Transverse colon (tissue), 4 donors: ENCODE measurements around the gene AKAP1. TPM values are rescaled to one million over a fixed set of nuclear protein-coding genes. Genes with fewer than 3 reads are reported as not detected.

Experiments
- DNase-seq: peaks from one replicate; pipeline ENCODE4 v3.0.0-alpha.2; 2019
- H3K27ac ChIP-seq, 4 donors: fragments of 200-600 bp; sonication (generic); 2 replicates each; pipeline ENCODE4 v1.5.1; 2016 to 2018; ENCODE audit warnings: inconsistent platforms in 4 of 4
- H3K27me3 ChIP-seq: fragments of 200-600 bp; sonication (generic); 2 replicates; pipeline ENCODE4 v1.5.1; 2017; ENCODE audit warnings: inconsistent platforms
- H3K36me3 ChIP-seq, 4 donors: fragments of 200-600 bp; sonication (generic); 2 replicates each; pipeline ENCODE4 v1.5.1; 2017 to 2019; ENCODE audit warnings: inconsistent platforms in 4 of 4
- H3K4me1 ChIP-seq, 4 donors: fragments of 200-600 bp; sonication (generic); 2 replicates each; pipeline ENCODE4 v1.5.1; 2017 to 2020; ENCODE audit warnings: inconsistent platforms in 4 of 4
- H3K4me3 ChIP-seq, 4 donors: fragments of 200-600 bp; sonication (generic); 1 replicate in 1 of 4; 2 replicates in 3 of 4; pipeline versions ENCODE4 v1.5.1 to v1.6.1; 2017 to 2019; ENCODE audit warnings: inconsistent platforms in 4 of 4
- H3K9me3 ChIP-seq, 2 donors: fragments of 200-600 bp; sonication (generic); 2 replicates each; pipeline ENCODE4 v1.5.1; 2017 to 2019; ENCODE audit warnings: inconsistent platforms in 2 of 2
- CTCF ChIP-seq, 5 experiments: fragments of 200-600 bp in 3 of 5; fragments of 450-650 bp in 2 of 5; sonication (generic) in 3 of 5; IDR thresholded peaks; 1 replicate in 2 of 5; 2 replicates in 3 of 5; pipeline ENCODE4 v1.5.1; 2016 to 2017; ENCODE audit warnings: antibody characterized with exemption in 5 of 5, inconsistent platforms in 3 of 5, mild to moderate bottlenecking in 2 of 5, moderate library complexity in 1 of 5
- EP300 ChIP-seq: sonication (generic); formaldehyde crosslinking; IDR thresholded peaks from one replicate; pipeline ENCODE4 v1.6.1; 2017; ENCODE audit warnings: antibody characterized with exemption, low read depth
- POLR2A ChIP-seq: fragments of 450-650 bp; IDR thresholded peaks from one replicate; pipeline ENCODE4 v1.6.1; 2016; ENCODE audit warnings: antibody characterized with exemption, mild to moderate bottlenecking, moderate library complexity
- POLR2AphosphoS5 ChIP-seq, 3 donors: sonication (generic); formaldehyde crosslinking; IDR thresholded peaks; one replicate each; pipeline ENCODE4 v1.6.1; 2016; ENCODE audit warnings: antibody characterized with exemption in 3 of 3
- WGBS, 2 donors: methylation state at CpG; one replicate each; pipeline ENCODE4 v1.1.5; 2018; ENCODE audit warnings: low coverage in 1 of 2; 5-methylcytosine and 5-hydroxymethylcytosine counted together
- in situ Hi-C, 4 donors: fragments of 200-750 bp; cut with MboI; loops; one replicate each; pipeline versions ENCODE4 v1.15.0 to v1.15.1; 2017; ENCODE audit warnings: low sequenced_read_pairs in 3 of 4, low pct_ligation_motif_present in 1 of 4, low pct_unique_long_range_greater_than_20kb in 1 of 4
- intact Hi-C: fragments of 100-400 bp; cut with DNase I; formaldehyde crosslinking; loops from one replicate; pipeline ENCODE4 v1.15.1; 2023; ENCODE audit warnings: low total_unique reads
- total RNA-seq, 4 donors: library from RNA; depleted of rRNA; stranded (reverse); fragments of >200 nt; gene quantifications; one replicate each; pipeline ENCODE4 v1.1.0, GENCODE V29; 2016

The AKAP1 gene
- total RNA-seq, 4 donors from 2014 or later, result 137 to 193 (median 171) TPM

- no peaks in the 10 kb centered on the region for H3K36me3 ChIP-seq
These were observed 54.0 kb downstream of the AKAP1 start for GRCh38 chr17:57138956-57139576.

GRCh38 chr17:57140316-57140715 is 55.3 kb downstream of the AKAP1 start:
- no peaks in the 10 kb centered on the region for H3K9me3 ChIP-seq
- no peaks in the 10 kb centered on the region for H3K36me3 ChIP-seq
- 67 to 70% methylated on average over 5 to 8 of the region's 8 CpGs for WGBS, 2 donors
- H3K27me3 ChIP-seq, result no peaks in the 10 kb centered on the region
- H3K4me3 ChIP-seq, result no peak overlapping the region
- TF ChIP-seq POLR2A, result no peak
- TF ChIP-seq CTCF (IDR thresholded peaks at IDR 0.05), result no peak
- TF ChIP-seq EP300, result no peak
- no peak for TF ChIP-seq POLR2AphosphoS5 (IDR thresholded peaks at IDR 0.05)
- in situ Hi-C loops, result loop anchor here in 2 of 4 donors (25.0 kb wide), 2 partner anchors 597 to 972 kb away; partner anchors contain the start of gene CCDC182 (in 2 of the 2)
- intact Hi-C loops, result no loop called here
- H3K27ac ChIP-seq, result no peak overlapping the region
- DNase-seq, result no peak
- H3K4me1 ChIP-seq, result no peaks in the 10 kb centered on the region

More at GRCh38 chr17:57138956-57139576, 54.0 kb downstream of the AKAP1 start:
- Histone ChIP-seq H3K4me3 (no peak overlapping the region), H3K27me3 (no peaks in the 10 kb centered on the region), H3K9me3 (no peaks in the 10 kb centered on the region), H3K4me1 (no peaks in the 10 kb centered on the region), H3K27ac (no peak overlapping the region)
- no peak for TF ChIP-seq EP300
- TF ChIP-seq CTCF (IDR thresholded peaks at IDR 0.05), result no peak
- no peak for TF ChIP-seq POLR2AphosphoS5 (IDR thresholded peaks at IDR 0.05)
- no peak for TF ChIP-seq POLR2A
- 74 to 79% methylated on average over 6 of the region's 6 CpGs for WGBS, 2 donors
- in situ Hi-C loops (loop anchor here in 2 of 4 donors (25.0 kb wide), 2 partner anchors 598 to 973 kb away; partner anchors contain the start of gene CCDC182 (in 2 of the 2)), intact Hi-C loops (loop anchor here (10.0 kb wide), 2 partner anchors 606 to 696 kb away; partner anchors contain the start of gene CCDC182)
- no peak for DNase-seq

- TF ChIP-seq POLR2A (no peak), EP300 (no peak), CTCF (IDR thresholded peaks at IDR 0.05) (no peak), POLR2AphosphoS5 (IDR thresholded peaks at IDR 0.05) (no peak)
- intact Hi-C loops, result no loop called here
- Histone ChIP-seq H3K4me3 (no peak overlapping the region), H3K36me3 (no peaks in the 10 kb centered on the region), H3K27ac (no peak overlapping the region), H3K4me1 (no peaks in the 10 kb centered on the region), H3K9me3 (no peaks in the 10 kb centered on the region), H3K27me3 (no peaks in the 10 kb centered on the region)
- no peak for DNase-seq
- in situ Hi-C loops, result loop anchor here in 2 of 4 donors (25.0 kb wide), 2 partner anchors 594 to 969 kb away; partner anchors contain the start of gene CCDC182 (in 2 of the 2)
- WGBS, 2 donors, result 31% methylated on average over 4 of the region's 4 CpGs; no CpG with 5 or more reads in 1 of the 2 donors
These were observed 57.9 kb downstream of the AKAP1 start for GRCh38 chr17:57142925-57143324.

- in situ Hi-C loops, result loop anchor here in 2 of 4 donors (25.0 kb wide), 2 partner anchors 594 to 969 kb away; partner anchors contain the start of gene CCDC182 (in 2 of the 2)
- intact Hi-C loops, result no loop called here
- no peaks in the 10 kb centered on the region for H3K36me3 ChIP-seq
- H3K27ac ChIP-seq, result no peak overlapping the region
- no peaks in the 10 kb centered on the region for H3K9me3 ChIP-seq
- H3K27me3 ChIP-seq, result no peaks in the 10 kb centered on the region
- WGBS, 2 donors, result 69 to 70% methylated on average over 2 of the region's 2 CpGs
- H3K4me3 ChIP-seq, result no peak overlapping the region
- TF ChIP-seq POLR2A (no peak), EP300 (no peak), POLR2AphosphoS5 (IDR thresholded peaks at IDR 0.05) (no peak), CTCF (IDR thresholded peaks at IDR 0.05) (no peak)
- no peak for DNase-seq
- no peaks in the 10 kb centered on the region for H3K4me1 ChIP-seq
These were observed 58.3 kb downstream of the AKAP1 start for GRCh38 chr17:57143361-57143760.
